GM23338 (cell line): Measurements from ENCODE around the gene RAB11FIP4.

ENCODE experiments used
- CREB1 ChIP-seq: fragments of 250-450 bp; sonication (Bioruptor Pico); IDR thresholded peaks from 2 replicates; pipeline ENCODE4 v1.5.0; 2020; ENCODE audit warnings: low read depth, mild to moderate bottlenecking, moderate library complexity
- EZH2 ChIP-seq: fragments of 200-600 bp; sonication (generic); IDR thresholded peaks from one replicate; pipeline ENCODE4 v1.8.0; 2017; ENCODE audit warnings: antibody characterized with exemption, mild to moderate bottlenecking, low read depth; ENCODE audit not compliant: unreplicated experiment
- EZH2phosphoT487 ChIP-seq: fragments of 200-600 bp; sonication (generic); IDR thresholded peaks from one replicate; pipeline ENCODE4 v1.8.1; 2018; ENCODE audit warnings: antibody characterized with exemption; ENCODE audit not compliant: unreplicated experiment
- JUNB ChIP-seq: IDR thresholded peaks from one replicate; pipeline ENCODE4 v1.6.1; 2016; ENCODE audit warnings: antibody characterized with exemption; ENCODE audit not compliant: unreplicated experiment
- NANOG ChIP-seq: IDR thresholded peaks from 2 replicates; pipeline ENCODE4 v1.6.1; 2016; ENCODE audit warnings: antibody characterized with exemption, borderline replicate concordance
- POLR2AphosphoS5 ChIP-seq: IDR thresholded peaks from 2 replicates; pipeline ENCODE4 v1.6.1; 2016; ENCODE audit warnings: antibody characterized with exemption, low read depth
- STAT1 ChIP-seq: IDR thresholded peaks from one replicate; pipeline ENCODE4 v1.6.1; 2016; ENCODE audit warnings: antibody characterized with exemption; ENCODE audit not compliant: unreplicated experiment
- ZNF114 ChIP-seq: fragments of 250-450 bp; sonication (Bioruptor Pico); IDR thresholded peaks from 2 replicates; pipeline ENCODE4 v1.5.0; 2020; ENCODE audit warnings: mild to moderate bottlenecking, moderate library complexity
- ZNF331 ChIP-seq: fragments of 250-450 bp; sonication (Bioruptor Pico); IDR thresholded peaks from 2 replicates; pipeline ENCODE4 v1.5.0; 2020; ENCODE audit warnings: low read depth, mild to moderate bottlenecking, moderate library complexity
- TF ChIP-seq, protein P1 (sequence below), 2 experiments: fragments of 200-600 bp in 1 of 2; sonication (generic) in 1 of 2; conservative IDR thresholded peaks; 2 replicates each; pipeline versions ENCODE4 v1.5.1 to v1.6.1; 2016 to 2017; ENCODE audit warnings: antibody characterized with exemption in 2 of 2, low read depth in 2 of 2, mild to moderate bottlenecking in 2 of 2, moderate library complexity in 1 of 2
- TF ChIP-seq, protein P2 (sequence below): IDR thresholded peaks from one replicate; pipeline ENCODE4 v1.6.1; 2018; ENCODE audit warnings: antibody characterized with exemption; ENCODE audit not compliant: unreplicated experiment
- TF ChIP-seq, protein P3 (sequence below): IDR thresholded peaks from 2 replicates; pipeline ENCODE4 v1.6.1; 2016; ENCODE audit warnings: antibody characterized with exemption
- TF ChIP-seq, protein P4 (sequence below): fragments of 250-450 bp; sonication (Bioruptor Pico); IDR thresholded peaks from 2 replicates; pipeline ENCODE4 v1.5.0; 2020; ENCODE audit warnings: mild to moderate bottlenecking, moderate library complexity

DNA sequence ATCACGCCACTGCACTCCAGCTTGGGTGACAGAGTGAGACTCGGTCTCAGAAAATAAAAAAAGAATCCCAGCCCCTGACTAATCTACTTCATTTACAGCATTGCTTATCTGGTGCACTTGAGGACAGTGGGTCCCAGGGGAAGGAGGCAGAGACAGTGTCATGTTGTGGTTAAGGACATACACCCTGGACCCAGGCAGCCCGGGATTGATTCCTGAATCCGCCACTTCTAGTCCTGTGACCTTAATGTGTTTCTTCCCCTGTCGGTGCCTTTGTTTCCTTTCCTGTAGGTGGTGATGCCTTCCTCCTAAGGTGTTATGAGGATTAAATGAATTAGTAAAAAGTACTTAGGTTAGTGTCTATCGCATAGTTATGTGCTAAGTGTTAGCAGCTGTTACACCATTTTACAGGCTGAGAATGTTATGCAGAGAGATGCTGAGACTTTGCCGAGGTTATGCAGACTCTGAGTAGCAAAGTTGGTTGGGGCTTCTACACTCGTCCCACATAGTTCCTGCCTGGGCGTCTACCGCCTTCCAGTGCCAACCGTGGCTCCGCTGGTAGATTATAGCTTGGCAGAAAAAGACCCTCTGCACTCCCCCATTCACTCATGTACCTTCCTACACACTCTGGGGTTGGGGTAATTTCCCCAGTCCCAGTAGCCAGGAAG is 74.8 kb downstream of the RAB11FIP4 start:
- TF ChIP-seq, protein P1, sequence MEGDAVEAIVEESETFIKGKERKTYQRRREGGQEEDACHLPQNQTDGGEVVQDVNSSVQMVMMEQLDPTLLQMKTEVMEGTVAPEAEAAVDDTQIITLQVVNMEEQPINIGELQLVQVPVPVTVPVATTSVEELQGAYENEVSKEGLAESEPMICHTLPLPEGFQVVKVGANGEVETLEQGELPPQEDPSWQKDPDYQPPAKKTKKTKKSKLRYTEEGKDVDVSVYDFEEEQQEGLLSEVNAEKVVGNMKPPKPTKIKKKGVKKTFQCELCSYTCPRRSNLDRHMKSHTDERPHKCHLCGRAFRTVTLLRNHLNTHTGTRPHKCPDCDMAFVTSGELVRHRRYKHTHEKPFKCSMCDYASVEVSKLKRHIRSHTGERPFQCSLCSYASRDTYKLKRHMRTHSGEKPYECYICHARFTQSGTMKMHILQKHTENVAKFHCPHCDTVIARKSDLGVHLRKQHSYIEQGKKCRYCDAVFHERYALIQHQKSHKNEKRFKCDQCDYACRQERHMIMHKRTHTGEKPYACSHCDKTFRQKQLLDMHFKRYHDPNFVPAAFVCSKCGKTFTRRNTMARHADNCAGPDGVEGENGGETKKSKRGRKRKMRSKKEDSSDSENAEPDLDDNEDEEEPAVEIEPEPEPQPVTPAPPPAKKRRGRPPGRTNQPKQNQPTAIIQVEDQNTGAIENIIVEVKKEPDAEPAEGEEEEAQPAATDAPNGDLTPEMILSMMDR (conservative IDR thresholded peaks at IDR 0.05; ENCODE audit: low read depth in 2 of 2): no peak
- TF ChIP-seq POLR2AphosphoS5 (no peak), EZH2phosphoT487 (no peak), JUNB (no peak), EZH2 (no peak), CREB1 (CRISPR knock-in tag) (no peak), ZNF331 (CRISPR knock-in tag) (no peak), NANOG (no peak), ZNF114 (CRISPR knock-in tag) (no peak), STAT1 (no peak)
- TF ChIP-seq, protein P2, sequence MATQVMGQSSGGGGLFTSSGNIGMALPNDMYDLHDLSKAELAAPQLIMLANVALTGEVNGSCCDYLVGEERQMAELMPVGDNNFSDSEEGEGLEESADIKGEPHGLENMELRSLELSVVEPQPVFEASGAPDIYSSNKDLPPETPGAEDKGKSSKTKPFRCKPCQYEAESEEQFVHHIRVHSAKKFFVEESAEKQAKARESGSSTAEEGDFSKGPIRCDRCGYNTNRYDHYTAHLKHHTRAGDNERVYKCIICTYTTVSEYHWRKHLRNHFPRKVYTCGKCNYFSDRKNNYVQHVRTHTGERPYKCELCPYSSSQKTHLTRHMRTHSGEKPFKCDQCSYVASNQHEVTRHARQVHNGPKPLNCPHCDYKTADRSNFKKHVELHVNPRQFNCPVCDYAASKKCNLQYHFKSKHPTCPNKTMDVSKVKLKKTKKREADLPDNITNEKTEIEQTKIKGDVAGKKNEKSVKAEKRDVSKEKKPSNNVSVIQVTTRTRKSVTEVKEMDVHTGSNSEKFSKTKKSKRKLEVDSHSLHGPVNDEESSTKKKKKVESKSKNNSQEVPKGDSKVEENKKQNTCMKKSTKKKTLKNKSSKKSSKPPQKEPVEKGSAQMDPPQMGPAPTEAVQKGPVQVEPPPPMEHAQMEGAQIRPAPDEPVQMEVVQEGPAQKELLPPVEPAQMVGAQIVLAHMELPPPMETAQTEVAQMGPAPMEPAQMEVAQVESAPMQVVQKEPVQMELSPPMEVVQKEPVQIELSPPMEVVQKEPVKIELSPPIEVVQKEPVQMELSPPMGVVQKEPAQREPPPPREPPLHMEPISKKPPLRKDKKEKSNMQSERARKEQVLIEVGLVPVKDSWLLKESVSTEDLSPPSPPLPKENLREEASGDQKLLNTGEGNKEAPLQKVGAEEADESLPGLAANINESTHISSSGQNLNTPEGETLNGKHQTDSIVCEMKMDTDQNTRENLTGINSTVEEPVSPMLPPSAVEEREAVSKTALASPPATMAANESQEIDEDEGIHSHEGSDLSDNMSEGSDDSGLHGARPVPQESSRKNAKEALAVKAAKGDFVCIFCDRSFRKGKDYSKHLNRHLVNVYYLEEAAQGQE: no peak
- TF ChIP-seq, protein P3, sequence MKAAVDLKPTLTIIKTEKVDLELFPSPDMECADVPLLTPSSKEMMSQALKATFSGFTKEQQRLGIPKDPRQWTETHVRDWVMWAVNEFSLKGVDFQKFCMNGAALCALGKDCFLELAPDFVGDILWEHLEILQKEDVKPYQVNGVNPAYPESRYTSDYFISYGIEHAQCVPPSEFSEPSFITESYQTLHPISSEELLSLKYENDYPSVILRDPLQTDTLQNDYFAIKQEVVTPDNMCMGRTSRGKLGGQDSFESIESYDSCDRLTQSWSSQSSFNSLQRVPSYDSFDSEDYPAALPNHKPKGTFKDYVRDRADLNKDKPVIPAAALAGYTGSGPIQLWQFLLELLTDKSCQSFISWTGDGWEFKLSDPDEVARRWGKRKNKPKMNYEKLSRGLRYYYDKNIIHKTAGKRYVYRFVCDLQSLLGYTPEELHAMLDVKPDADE: no peak
- TF ChIP-seq, protein P4, sequence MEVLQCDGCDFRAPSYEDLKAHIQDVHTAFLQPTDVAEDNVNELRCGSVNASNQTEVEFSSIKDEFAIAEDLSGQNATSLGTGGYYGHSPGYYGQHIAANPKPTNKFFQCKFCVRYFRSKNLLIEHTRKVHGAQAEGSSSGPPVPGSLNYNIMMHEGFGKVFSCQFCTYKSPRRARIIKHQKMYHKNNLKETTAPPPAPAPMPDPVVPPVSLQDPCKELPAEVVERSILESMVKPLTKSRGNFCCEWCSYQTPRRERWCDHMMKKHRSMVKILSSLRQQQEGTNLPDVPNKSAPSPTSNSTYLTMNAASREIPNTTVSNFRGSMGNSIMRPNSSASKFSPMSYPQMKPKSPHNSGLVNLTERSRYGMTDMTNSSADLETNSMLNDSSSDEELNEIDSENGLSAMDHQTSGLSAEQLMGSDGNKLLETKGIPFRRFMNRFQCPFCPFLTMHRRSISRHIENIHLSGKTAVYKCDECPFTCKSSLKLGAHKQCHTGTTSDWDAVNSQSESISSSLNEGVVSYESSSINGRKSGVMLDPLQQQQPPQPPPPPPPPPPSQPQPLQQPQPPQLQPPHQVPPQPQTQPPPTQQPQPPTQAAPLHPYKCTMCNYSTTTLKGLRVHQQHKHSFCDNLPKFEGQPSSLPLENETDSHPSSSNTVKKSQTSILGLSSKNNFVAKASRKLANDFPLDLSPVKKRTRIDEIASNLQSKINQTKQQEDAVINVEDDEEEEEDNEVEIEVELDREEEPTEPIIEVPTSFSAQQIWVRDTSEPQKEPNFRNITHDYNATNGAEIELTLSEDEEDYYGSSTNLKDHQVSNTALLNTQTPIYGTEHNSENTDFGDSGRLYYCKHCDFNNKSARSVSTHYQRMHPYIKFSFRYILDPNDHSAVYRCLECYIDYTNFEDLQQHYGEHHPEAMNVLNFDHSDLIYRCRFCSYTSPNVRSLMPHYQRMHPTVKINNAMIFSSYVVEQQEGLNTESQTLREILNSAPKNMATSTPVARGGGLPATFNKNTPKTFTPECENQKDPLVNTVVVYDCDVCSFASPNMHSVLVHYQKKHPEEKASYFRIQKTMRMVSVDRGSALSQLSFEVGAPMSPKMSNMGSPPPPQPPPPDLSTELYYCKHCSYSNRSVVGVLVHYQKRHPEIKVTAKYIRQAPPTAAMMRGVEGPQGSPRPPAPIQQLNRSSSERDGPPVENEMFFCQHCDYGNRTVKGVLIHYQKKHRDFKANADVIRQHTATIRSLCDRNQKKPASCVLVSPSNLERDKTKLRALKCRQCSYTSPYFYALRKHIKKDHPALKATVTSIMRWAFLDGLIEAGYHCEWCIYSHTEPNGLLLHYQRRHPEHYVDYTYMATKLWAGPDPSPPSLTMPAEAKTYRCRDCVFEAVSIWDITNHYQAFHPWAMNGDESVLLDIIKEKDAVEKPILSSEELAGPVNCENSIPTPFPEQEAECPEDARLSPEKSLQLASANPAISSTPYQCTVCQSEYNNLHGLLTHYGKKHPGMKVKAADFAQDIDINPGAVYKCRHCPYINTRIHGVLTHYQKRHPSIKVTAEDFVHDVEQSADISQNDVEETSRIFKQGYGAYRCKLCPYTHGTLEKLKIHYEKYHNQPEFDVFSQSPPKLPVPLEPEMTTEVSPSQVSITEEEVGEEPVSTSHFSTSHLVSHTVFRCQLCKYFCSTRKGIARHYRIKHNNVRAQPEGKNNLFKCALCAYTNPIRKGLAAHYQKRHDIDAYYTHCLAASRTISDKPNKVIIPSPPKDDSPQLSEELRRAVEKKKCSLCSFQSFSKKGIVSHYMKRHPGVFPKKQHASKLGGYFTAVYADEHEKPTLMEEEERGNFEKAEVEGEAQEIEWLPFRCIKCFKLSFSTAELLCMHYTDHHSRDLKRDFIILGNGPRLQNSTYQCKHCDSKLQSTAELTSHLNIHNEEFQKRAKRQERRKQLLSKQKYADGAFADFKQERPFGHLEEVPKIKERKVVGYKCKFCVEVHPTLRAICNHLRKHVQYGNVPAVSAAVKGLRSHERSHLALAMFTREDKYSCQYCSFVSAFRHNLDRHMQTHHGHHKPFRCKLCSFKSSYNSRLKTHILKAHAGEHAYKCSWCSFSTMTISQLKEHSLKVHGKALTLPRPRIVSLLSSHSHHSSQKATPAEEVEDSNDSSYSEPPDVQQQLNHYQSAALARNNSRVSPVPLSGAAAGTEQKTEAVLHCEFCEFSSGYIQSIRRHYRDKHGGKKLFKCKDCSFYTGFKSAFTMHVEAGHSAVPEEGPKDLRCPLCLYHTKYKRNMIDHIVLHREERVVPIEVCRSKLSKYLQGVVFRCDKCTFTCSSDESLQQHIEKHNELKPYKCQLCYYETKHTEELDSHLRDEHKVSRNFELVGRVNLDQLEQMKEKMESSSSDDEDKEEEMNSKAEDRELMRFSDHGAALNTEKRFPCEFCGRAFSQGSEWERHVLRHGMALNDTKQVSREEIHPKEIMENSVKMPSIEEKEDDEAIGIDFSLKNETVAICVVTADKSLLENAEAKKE (CRISPR knock-in tag): no peak
